Fibroblast of pulmonary artery (primary cell): Measurements from ENCODE around the gene PGS1.

Experiments used
- DNase-seq: peaks from one replicate; pipeline ENCODE4 v3.0.0-alpha.2; 2010; ENCODE audit warnings: low read depth
- H3K4me3 ChIP-seq: replicated peaks from 2 replicates; pipeline ENCODE4 v1.5.1; 2011; ENCODE audit warnings: low read depth, mild to moderate bottlenecking, control low read depth, low read length, moderate library complexity
- TF ChIP-seq, protein P1 (sequence below): IDR thresholded peaks from 2 replicates; pipeline ENCODE4 v1.5.1; 2011; ENCODE audit warnings: mild to moderate bottlenecking, control low read depth, low read length, inconsistent platforms; ENCODE audit errors: missing control alignments

The PGS1 gene

GRCh38 chr17:78423961-78424675 lies 45.7 kb downstream of the PGS1 start:
- no peak overlapping the region for H3K4me3 ChIP-seq
- no peak for DNase-seq
- TF ChIP-seq, protein P1, sequence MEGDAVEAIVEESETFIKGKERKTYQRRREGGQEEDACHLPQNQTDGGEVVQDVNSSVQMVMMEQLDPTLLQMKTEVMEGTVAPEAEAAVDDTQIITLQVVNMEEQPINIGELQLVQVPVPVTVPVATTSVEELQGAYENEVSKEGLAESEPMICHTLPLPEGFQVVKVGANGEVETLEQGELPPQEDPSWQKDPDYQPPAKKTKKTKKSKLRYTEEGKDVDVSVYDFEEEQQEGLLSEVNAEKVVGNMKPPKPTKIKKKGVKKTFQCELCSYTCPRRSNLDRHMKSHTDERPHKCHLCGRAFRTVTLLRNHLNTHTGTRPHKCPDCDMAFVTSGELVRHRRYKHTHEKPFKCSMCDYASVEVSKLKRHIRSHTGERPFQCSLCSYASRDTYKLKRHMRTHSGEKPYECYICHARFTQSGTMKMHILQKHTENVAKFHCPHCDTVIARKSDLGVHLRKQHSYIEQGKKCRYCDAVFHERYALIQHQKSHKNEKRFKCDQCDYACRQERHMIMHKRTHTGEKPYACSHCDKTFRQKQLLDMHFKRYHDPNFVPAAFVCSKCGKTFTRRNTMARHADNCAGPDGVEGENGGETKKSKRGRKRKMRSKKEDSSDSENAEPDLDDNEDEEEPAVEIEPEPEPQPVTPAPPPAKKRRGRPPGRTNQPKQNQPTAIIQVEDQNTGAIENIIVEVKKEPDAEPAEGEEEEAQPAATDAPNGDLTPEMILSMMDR = no peak

- TF ChIP-seq, protein P1 = no peak
- no peak for DNase-seq
- H3K4me3 ChIP-seq = no peak overlapping the region
Observed at GRCh38 chr17:78425429-78425828, 47.0 kb downstream of the PGS1 start.

DNA sequence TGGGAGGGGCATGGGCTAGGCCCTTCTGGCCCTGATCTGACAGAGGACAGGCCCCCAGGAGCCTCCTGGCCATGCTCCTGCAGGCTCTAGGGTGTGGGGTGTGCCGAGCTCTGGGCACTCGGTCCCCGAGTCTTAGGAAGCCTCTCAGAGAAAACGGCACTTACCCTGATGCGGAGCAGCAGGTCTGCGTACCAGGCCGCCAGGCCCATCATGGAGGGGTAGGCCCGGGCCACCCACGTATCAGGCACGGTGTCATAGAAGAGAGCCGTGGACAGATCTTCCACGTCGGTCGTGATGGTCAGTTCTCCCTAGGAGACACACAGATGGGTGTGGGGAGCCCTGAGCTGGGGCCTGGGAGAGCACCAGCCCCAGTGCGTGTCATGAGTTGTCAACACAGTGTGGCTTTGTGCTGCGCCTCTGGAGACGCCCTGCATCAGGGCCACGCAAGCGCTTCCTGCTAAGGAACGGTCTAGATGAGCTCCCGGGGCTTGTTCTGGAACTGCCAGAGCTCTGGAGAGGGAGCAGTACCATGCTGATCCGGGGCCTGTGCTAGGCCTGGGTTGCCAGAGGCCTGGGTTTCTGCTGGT lies 47.9 kb downstream of the PGS1 start:
- no peak for DNase-seq
- TF ChIP-seq, protein P1 = no peak
- H3K4me3 ChIP-seq = no peak overlapping the region

DNA sequence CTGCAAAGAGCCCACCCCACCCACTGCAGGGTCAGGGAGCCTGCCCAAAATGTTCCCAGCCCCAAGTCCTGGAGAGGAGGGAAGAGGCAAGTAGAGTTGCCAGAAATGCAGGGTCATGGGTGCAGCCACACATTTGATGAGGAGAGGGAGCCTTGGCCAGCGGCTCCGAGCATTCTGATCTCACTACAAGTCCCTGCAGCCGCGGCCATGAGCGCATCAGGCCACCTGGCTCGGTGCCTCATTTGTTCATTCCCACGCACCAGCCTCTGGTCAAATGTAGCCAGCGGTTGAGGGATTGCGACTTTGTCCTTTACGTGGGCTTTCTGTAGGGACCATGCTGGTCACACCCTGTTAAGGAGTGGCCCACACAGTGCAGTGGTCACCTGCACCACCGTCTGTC lies 48.7 kb downstream of the PGS1 start:
- TF ChIP-seq, protein P1 = no peak
- no peak for DNase-seq
- no peak overlapping the region for H3K4me3 ChIP-seq

DNA sequence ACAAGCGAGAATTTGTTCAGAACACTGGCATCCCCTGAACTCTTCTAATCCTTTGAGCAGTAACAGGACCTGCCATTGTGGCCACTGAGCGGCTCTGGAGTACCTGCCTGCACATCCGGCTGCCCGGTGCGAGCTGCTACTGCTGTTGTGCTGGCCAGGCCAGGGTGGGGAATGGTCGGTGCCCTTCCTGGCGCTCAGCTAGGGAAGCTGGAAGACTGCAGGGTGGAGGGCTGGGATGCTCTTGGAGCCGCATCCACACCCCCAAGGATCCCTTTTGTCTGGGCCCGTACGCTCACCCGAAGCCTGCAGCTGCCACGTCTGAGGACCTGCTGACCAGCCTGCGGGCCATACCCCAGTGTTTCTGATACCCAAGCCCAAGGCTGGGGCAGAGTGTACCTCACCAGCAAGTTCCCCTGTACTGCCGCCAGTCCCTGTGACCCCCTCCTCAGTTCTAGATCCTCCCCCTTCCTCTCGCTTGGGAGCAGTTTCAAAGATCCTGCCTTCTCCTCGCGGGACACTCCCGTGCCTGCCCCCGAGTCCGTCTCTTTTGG lies 49.7 kb downstream of the PGS1 start:
- no peak overlapping the region for H3K4me3 ChIP-seq
- DNase-seq = no peak
- TF ChIP-seq, protein P1 = no peak

- H3K4me3 ChIP-seq = no peak overlapping the region
- TF ChIP-seq, protein P1 = no peak
- DNase-seq = no peak
Observed at GRCh38 chr17:78428836-78429617, 50.6 kb downstream of the PGS1 start.
